AG09309 (cell line): Measurements from ENCODE around the gene YLPM1.
"Not testable (repeated sequence)": the region's sequence is repeated elsewhere in the genome, so short reads cannot be mapped to it uniquely, and the experiment has no call there.

ENCODE experiments used
- DNase-seq: peaks from one replicate; pipeline ENCODE4 v3.0.0-alpha.2; 2010; ENCODE audit warnings: low read depth
- H3K4me3 ChIP-seq: 2 replicates; pipeline ENCODE4 v1.5.1; 2011; ENCODE audit warnings: mild to moderate bottlenecking, low read depth, low read length, moderate library complexity; ENCODE audit not compliant: control insufficient read depth
- CTCF ChIP-seq: IDR thresholded peaks from 2 replicates; pipeline ENCODE4 v1.5.1; 2011; ENCODE audit warnings: mild to moderate bottlenecking, low read depth, low read length, inconsistent platforms; ENCODE audit not compliant: insufficient read depth, control insufficient read depth; ENCODE audit errors: missing control alignments

The YLPM1 gene

DNA sequence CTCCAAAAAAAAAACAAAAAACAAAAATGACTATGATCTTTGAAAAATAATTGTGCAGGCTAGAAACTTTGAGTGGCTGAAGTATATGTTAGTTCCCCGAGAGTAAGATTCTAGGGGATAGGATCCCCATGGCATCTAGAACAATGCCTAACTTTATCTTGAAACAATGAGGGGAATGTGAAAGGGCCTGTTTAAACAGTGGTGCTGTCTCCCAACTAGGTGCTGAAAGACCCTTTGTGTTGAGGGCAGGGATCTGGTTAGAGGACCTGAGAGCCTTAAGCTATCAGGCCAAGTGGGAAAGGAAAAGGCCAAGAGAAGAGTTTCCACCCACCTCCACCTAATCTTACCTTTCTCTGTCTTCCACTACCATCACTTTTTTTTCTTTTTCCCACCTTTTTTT lies 6.8 kb upstream of the YLPM1 start:
- no peak for TF ChIP-seq CTCF
- no peak for DNase-seq
- no peak overlapping the region for H3K4me3 ChIP-seq

DNA sequence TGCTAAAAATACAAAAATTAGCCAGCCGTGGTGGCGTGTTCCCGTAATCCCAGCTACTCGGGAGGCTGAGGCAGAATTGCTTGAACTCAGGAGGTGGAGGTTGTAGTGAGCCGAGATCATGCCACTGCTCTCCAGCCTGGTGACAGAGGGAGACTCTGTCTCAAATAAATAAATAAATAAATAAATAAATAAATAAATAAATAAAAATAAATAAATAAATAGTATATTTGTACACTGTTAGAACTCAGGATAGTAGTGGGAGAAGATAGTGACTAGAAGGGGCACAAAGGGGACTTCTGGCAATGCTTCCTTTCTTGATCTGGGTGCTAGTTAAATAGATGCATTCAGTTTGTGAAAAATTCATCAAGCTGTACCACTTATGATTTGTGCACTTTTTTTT lies 4.6 kb upstream of the YLPM1 start:
- H3K4me3 ChIP-seq, DNase-seq: not testable (repeated sequence)

GRCh38 chr14:74763803-74764531 lies 851 bp downstream of the YLPM1 start:
- no peak for TF ChIP-seq CTCF
- H3K4me3 ChIP-seq: peak overlapping the region; percentile 62
- no peak for DNase-seq

- H3K4me3 ChIP-seq: no peak overlapping the region
- no peak for TF ChIP-seq CTCF
- no peak for DNase-seq
These were observed 2.6 kb downstream of the YLPM1 start for GRCh38 chr14:74765721-74766120.

GRCh38 chr14:74771399-74771798 lies 8.3 kb downstream of the YLPM1 start:
- no peak for TF ChIP-seq CTCF
- no peak overlapping the region for H3K4me3 ChIP-seq
- no peak for DNase-seq

DNA sequence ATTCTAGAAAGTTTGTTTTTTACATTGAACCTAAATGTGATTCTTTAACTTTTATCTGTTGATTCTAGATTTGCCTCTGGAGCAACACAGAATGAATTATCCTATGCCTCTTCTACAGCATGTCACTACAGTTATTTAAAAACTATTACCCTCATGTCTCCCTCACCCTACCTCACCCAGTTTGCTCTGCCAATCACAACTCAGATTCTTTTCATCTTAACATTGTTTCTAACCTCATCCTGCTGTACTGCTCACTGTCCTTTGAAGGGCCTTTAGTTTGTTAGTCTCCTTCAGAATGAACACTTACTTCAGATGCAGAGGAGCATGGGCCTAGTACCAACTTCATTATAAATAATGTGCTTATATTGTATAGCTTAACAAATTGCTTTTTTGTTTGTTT lies 21.5 kb downstream of the YLPM1 start:
- TF ChIP-seq CTCF: no peak
- DNase-seq: no peak
- H3K4me3 ChIP-seq: no peak overlapping the region

- DNase-seq: no peak
- no peak overlapping the region for H3K4me3 ChIP-seq
- TF ChIP-seq CTCF: no peak
These were observed 22.0 kb downstream of the YLPM1 start for GRCh38 chr14:74785056-74785613.
